ENCODE data around the gene GUCY1A2.

- no peak for TF ChIP-seq POLR2A (IDR thresholded peaks at IDR 0.05; ENCODE audit: low read length)
- no peak for TF ChIP-seq GATA1 (IDR thresholded peaks at IDR 0.05; ENCODE audit: low read depth, low read length)
Observed at GRCh38 chr11:106761745-106762144, 256.5 kb downstream of the GUCY1A2 start.

Measured in erythroblast (primary cell).